ENCODE results near the gene C5orf15. TPM values are rescaled to one million over a fixed set of nuclear protein-coding genes. Genes with fewer than 3 reads are reported as not detected.
A peak's percentile ranks its signal among the peaks of the same experiment; 100 is the strongest.
"Not testable (repeated sequence)": the region's sequence is repeated elsewhere in the genome, so short reads cannot be mapped to it uniquely, and the experiment has no call there.

Gene C5orf15
- total RNA-seq, 2 experiments from 2014 or later, result 19.2 to 21.3 TPM

GRCh38 chr5:133962131-133962530 lies 6.3 kb downstream of the C5orf15 start:
- H3K4me3 Mint-ChIP-seq, result no peak overlapping the region
- peaks cover 46% of the 10 kb centered on the region for H3K36me3 Mint-ChIP-seq (ENCODE audit: low read depth)
- peaks cover 7% of the 10 kb centered on the region for H3K9me3 Mint-ChIP-seq (ENCODE audit: insufficient read depth)
- ChIA-PET CTCF (interaction anchor here (1.0 to 1.5 kb wide), 3 partner anchors 17 to 34 kb away, joined by 4 to 6 read pairs (median 6); no protein-coding TSS in a partner anchor), POLR2A (no interaction called here)
- H3K27ac Mint-ChIP-seq, result peak overlapping the region; percentile 1
- ATAC-seq (no peak), DNase-seq (no peak)
- H3K27me3 Mint-ChIP-seq (ENCODE audit: low read depth), result no peaks in the 10 kb centered on the region
- peaks cover 60% of the 10 kb centered on the region for H3K4me1 Mint-ChIP-seq (ENCODE audit: low read depth)

GRCh38 chr5:133959643-133960042 lies 8.8 kb downstream of the C5orf15 start:
- CTCF ChIA-PET, result interaction anchor here (1.2 kb wide), 1 partner anchor 19 kb away, joined by 4 read pairs; no protein-coding TSS in a partner anchor
- H3K36me3 Mint-ChIP-seq (ENCODE audit: low read depth), result peaks cover 51% of the 10 kb centered on the region
- no peak for ATAC-seq

DNA sequence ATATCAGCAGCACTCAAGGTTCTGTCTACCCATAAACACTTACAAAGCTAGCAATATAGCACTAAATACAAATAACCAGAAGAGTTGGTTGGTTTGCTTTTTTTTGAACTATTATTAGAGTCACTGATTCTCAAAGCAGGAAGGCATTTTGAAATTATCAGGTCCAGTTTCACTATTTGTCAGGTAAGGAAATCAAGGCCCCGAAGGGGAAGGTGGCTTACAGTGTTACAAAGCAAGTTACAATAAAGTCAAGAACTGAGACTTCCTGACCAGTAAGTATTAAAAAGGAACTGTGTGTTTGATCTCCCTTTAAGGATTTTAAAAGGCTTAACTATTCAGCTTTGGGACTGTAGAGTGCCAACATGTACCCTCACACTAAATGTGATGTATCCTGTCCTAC lies 10.8 kb downstream of the C5orf15 start:
- peaks cover 36% of the 10 kb centered on the region for H3K36me3 Mint-ChIP-seq (ENCODE audit: low read depth)
- DNase-seq (no peak), ATAC-seq (no peak)
- H3K9me3 Mint-ChIP-seq (ENCODE audit: insufficient read depth), result no peaks in the 10 kb centered on the region
- no peaks in the 10 kb centered on the region for H3K27me3 Mint-ChIP-seq (ENCODE audit: low read depth)
- H3K27ac Mint-ChIP-seq, result peak overlapping the region; percentile 67
- no peak overlapping the region for H3K4me3 Mint-ChIP-seq
- POLR2A ChIA-PET, result no interaction called here
- peaks cover 25% of the 10 kb centered on the region for H3K4me1 Mint-ChIP-seq (ENCODE audit: low read depth)
- CTCF ChIA-PET, result interaction anchor here (1.5 kb wide), 1 partner anchor 39 kb away, joined by 4 read pairs; no protein-coding TSS in a partner anchor

More at GRCh38 chr5:133959643-133960042, 8.8 kb downstream of the C5orf15 start:
- H3K4me1 Mint-ChIP-seq (ENCODE audit: low read depth), result peaks cover 44% of the 10 kb centered on the region
- no peak overlapping the region for H3K4me3 Mint-ChIP-seq
- DNase-seq, result no peak
- peaks cover 6% of the 10 kb centered on the region for H3K9me3 Mint-ChIP-seq (ENCODE audit: insufficient read depth)
- POLR2A ChIA-PET, result no interaction called here
- no peak overlapping the region for H3K27ac Mint-ChIP-seq
- H3K27me3 Mint-ChIP-seq (ENCODE audit: low read depth), result no peaks in the 10 kb centered on the region

- ChIA-PET POLR2A (no interaction called here), CTCF (interaction anchor here (1.5 kb wide), 1 partner anchor 39 kb away, joined by 4 read pairs; no protein-coding TSS in a partner anchor)
- no peaks in the 10 kb centered on the region for H3K27me3 Mint-ChIP-seq (ENCODE audit: low read depth)
- H3K36me3 Mint-ChIP-seq (ENCODE audit: low read depth), result peaks cover 31% of the 10 kb centered on the region
- ATAC-seq, result no peak
- H3K4me3 Mint-ChIP-seq, result no peak overlapping the region
- DNase-seq, result no peak
- no peak overlapping the region for H3K27ac Mint-ChIP-seq
- H3K4me1 Mint-ChIP-seq (ENCODE audit: low read depth), result peaks cover 20% of the 10 kb centered on the region
- H3K9me3 Mint-ChIP-seq (ENCODE audit: insufficient read depth), result no peaks in the 10 kb centered on the region
These were observed 11.3 kb downstream of the C5orf15 start for GRCh38 chr5:133957080-133957479.

DNA sequence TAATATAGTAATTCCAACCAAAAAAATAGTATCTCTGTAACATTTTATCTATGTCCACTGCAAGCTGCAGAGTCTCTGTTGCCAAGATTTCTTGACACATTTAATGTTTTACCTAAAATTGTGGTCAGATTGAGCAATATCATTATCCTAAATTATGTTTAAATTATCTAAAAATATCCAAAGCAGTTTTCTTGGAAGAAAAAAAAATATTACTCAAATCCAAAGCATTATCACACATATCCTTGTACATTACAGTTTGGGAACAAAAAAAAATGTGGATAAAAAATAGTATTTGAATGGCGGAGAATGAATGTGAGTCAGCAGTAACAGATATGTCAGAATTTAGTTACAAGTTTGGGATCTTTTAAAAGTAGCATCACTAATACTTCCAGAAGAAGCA lies 12.2 kb downstream of the C5orf15 start:
- DNase-seq; ATAC-seq; POLR2A ChIA-PET; H3K9me3 Mint-ChIP-seq (ENCODE audit: insufficient read depth); H3K4me3 Mint-ChIP-seq; H3K27me3 Mint-ChIP-seq (ENCODE audit: low read depth); H3K27ac Mint-ChIP-seq; CTCF ChIA-PET: not testable (repeated sequence)
- peaks cover 31% of the 10 kb centered on the region for H3K36me3 Mint-ChIP-seq (ENCODE audit: low read depth)
- H3K4me1 Mint-ChIP-seq (ENCODE audit: low read depth), result peaks cover 20% of the 10 kb centered on the region

DNA sequence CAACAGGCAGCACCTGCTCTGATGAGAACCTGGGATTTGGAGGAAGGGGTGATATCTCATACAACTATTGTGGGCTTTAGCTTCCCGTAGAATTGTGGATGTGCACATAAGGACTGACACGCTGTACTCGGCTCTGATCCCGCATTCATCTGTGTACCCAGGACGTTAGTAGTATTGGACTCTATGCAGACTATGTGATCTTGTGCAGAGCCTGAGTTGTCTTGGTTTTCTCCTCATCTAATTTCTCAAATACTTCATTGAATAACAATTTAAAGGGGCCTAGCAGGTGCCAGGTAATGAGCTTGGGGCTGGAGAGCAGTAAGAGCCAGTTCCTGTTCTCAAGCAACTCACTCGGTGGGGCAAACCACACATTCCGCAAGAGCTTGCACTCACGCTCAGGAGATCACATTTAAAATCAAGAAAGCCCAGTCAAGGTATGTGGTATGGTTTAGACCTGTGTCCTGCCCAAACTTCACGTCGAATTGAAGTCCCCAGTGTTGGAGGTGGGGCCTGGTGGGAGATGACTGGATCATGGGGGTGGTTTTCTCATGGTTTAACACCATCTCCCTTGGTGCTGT lies 14.8 kb downstream of the C5orf15 start:
- ChIA-PET CTCF (interaction anchor here (0.7 kb wide), 1 partner anchor 9 kb away, joined by 3 read pairs; no protein-coding TSS in a partner anchor), POLR2A (no interaction called here)
- Mint-ChIP-seq H3K9me3 (ENCODE audit: insufficient read depth) (no peaks in the 10 kb centered on the region), H3K4me3 (no peak overlapping the region), H3K36me3 (ENCODE audit: low read depth) (peaks cover 21% of the 10 kb centered on the region), H3K27me3 (ENCODE audit: low read depth) (no peaks in the 10 kb centered on the region), H3K4me1 (ENCODE audit: low read depth) (peaks cover 10% of the 10 kb centered on the region), H3K27ac (no peak overlapping the region)
- DNase-seq, result no peak
- ATAC-seq, result no peak

- DNase-seq, result no peak
- no peak for ATAC-seq
- POLR2A ChIA-PET, result no interaction called here
- Mint-ChIP-seq H3K4me3 (no peak overlapping the region), H3K27me3 (ENCODE audit: low read depth) (no peaks in the 10 kb centered on the region), H3K27ac (no peak overlapping the region), H3K4me1 (ENCODE audit: low read depth) (peaks cover 7% of the 10 kb centered on the region), H3K36me3 (ENCODE audit: low read depth) (peaks cover 21% of the 10 kb centered on the region), H3K9me3 (ENCODE audit: insufficient read depth) (no peaks in the 10 kb centered on the region)
- CTCF ChIA-PET, result interaction anchor here (0.7 kb wide), 1 partner anchor 615 kb away, joined by 3 read pairs; no protein-coding TSS in a partner anchor
These were observed 15.5 kb downstream of the C5orf15 start for GRCh38 chr5:133952729-133953567.

- no peak for ATAC-seq
- Mint-ChIP-seq H3K36me3 (ENCODE audit: low read depth) (peaks cover 10% of the 10 kb centered on the region), H3K27ac (no peak overlapping the region), H3K4me3 (no peak overlapping the region), H3K27me3 (ENCODE audit: low read depth) (peaks cover 2% of the 10 kb centered on the region), H3K4me1 (ENCODE audit: low read depth) (no peaks in the 10 kb centered on the region), H3K9me3 (ENCODE audit: insufficient read depth) (no peaks in the 10 kb centered on the region)
- ChIA-PET POLR2A (no interaction called here), CTCF (no interaction called here)
- no peak for DNase-seq
These were observed 17.4 kb downstream of the C5orf15 start for GRCh38 chr5:133950821-133951612.

DNA sequence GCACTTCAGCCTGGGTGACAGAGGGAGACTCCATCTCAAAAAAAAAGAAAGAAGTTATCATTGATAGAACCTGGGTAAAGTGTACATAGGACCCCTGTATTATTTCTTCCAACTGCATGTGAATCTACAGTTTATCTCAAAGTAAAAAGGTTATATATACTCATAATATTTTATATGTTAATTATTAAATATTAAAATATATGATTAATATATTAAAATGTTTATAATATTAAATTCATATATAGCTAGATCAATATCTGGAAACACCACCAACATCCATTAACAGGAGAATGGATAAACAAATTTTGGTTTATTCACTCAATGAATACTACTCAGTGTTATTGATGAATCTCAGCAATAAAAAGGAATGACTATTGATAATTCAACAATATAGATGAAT lies 19.7 kb downstream of the C5orf15 start:
- POLR2A ChIA-PET, result no interaction called here

GRCh38 chr5:133947431-133947841 lies 21.0 kb downstream of the C5orf15 start:
- H3K9me3 Mint-ChIP-seq (ENCODE audit: insufficient read depth), result no peaks in the 10 kb centered on the region
- H3K27me3 Mint-ChIP-seq (ENCODE audit: low read depth), result peaks cover 2% of the 10 kb centered on the region
- ChIA-PET POLR2A (no interaction called here), CTCF (interaction anchor here (1.0 to 1.2 kb wide), 2 partner anchors 23 to 32 kb away, joined by 3 read pairs; no protein-coding TSS in a partner anchor)
- ATAC-seq (no peak), DNase-seq (no peak)
- no peak overlapping the region for H3K27ac Mint-ChIP-seq
- H3K36me3 Mint-ChIP-seq (ENCODE audit: low read depth), result no peaks in the 10 kb centered on the region
- no peaks in the 10 kb centered on the region for H3K4me1 Mint-ChIP-seq (ENCODE audit: low read depth)
- H3K4me3 Mint-ChIP-seq, result no peak overlapping the region

More for the DNA sequence above, 19.7 kb downstream of the C5orf15 start:
- H3K27ac Mint-ChIP-seq, result no peak overlapping the region
- H3K4me1 Mint-ChIP-seq (ENCODE audit: low read depth), result no peaks in the 10 kb centered on the region
- DNase-seq (no peak), ATAC-seq (no peak)
- peaks cover 2% of the 10 kb centered on the region for H3K27me3 Mint-ChIP-seq (ENCODE audit: low read depth)
- H3K4me3 Mint-ChIP-seq, result no peak overlapping the region
- H3K9me3 Mint-ChIP-seq (ENCODE audit: insufficient read depth), result no peaks in the 10 kb centered on the region
- no peaks in the 10 kb centered on the region for H3K36me3 Mint-ChIP-seq (ENCODE audit: low read depth)
- CTCF ChIA-PET, result no interaction called here

GRCh38 chr5:133945568-133945967 lies 22.9 kb downstream of the C5orf15 start:
- no peaks in the 10 kb centered on the region for H3K9me3 Mint-ChIP-seq (ENCODE audit: insufficient read depth)
- H3K4me3 Mint-ChIP-seq, result no peak overlapping the region
- H3K27ac Mint-ChIP-seq, result no peak overlapping the region
- ATAC-seq (no peak), DNase-seq (no peak)
- H3K4me1 Mint-ChIP-seq (ENCODE audit: low read depth), result no peaks in the 10 kb centered on the region
- no peaks in the 10 kb centered on the region for H3K36me3 Mint-ChIP-seq (ENCODE audit: low read depth)
- peaks cover 2% of the 10 kb centered on the region for H3K27me3 Mint-ChIP-seq (ENCODE audit: low read depth)
- ChIA-PET CTCF (interaction anchor here (1.0 to 1.4 kb wide), 4 partner anchors 9 to 835 kb away, joined by 3 to 6 read pairs (median 3); no protein-coding TSS in a partner anchor), POLR2A (no interaction called here)

All from activated CD8-positive, alpha-beta T cell treated with anti-CD3 and anti-CD28 coated beads, Interleukin-2, amount 10 ng/mL, durations not matched to agents 7 days and 5 days (primary cell).